IMR-90 (cell line): ENCODE measurements around the gene SIRPG. TPM values are rescaled to one million over a fixed set of nuclear protein-coding genes. Genes with fewer than 3 reads are reported as not detected.

Source experiments
- ATAC-seq: fragments of 200-7000 bp; cut with Tn5 transposase; 2 replicates; pipeline ENCODE4 v1.9.1; 2020; ENCODE audit warnings: low read depth, mild to moderate bottlenecking, moderate library complexity
- BruUV-seq: library from RNA; stranded (reverse); fragments of 400-500 nt; replicated peaks from 2 replicates; lab custom pipeline; 2021; lab: Mats Ljungman, UMichigan
- CTCF ChIA-PET: fragments of 300-600 bp; formaldehyde crosslinking; extraction: SDS; loops from one replicate; lab custom pipeline; 2021; ENCODE audit warnings: antibody characterized with exemption; lab: Yijun Ruan, JAX
- POLR2A ChIA-PET: fragments of 300-600 bp; sonication (Branson Sonifier 250); formaldehyde crosslinking; loops from one replicate; lab custom pipeline; 2022; ENCODE audit warnings: antibody characterized with exemption; ENCODE audit not compliant: unreplicated experiment; lab: Charles Lee
- DNase-seq: peaks from one replicate; pipeline ENCODE4 v3.0.0; 2013
- H2AFZ ChIP-seq: replicated peaks from 2 replicates; pipeline ENCODE3; 2013; ENCODE audit warnings: low read length, mild to moderate bottlenecking; ENCODE audit not compliant: poor library complexity
- H2AK5ac ChIP-seq: 2 replicates; pipeline ENCODE4 v1.6.1; 2013; ENCODE audit warnings: low read depth, low read length, inconsistent platforms
- H2AK9ac ChIP-seq: replicated peaks from 2 replicates; pipeline ENCODE3; 2013; ENCODE audit warnings: mild to moderate bottlenecking, low read depth, low read length, moderate library complexity; ENCODE audit not compliant: poor library complexity
- H2BK120ac ChIP-seq: 2 replicates; pipeline ENCODE4 v1.6.1; 2013; ENCODE audit warnings: low read depth, low read length, inconsistent platforms
- H2BK15ac ChIP-seq: 3 replicates; pipeline ENCODE4 v1.6.1; 2013; ENCODE audit warnings: low read depth, low read length, inconsistent platforms
- H2BK20ac ChIP-seq: 2 replicates; pipeline ENCODE4 v1.6.1; 2013; ENCODE audit warnings: low read depth, mild to moderate bottlenecking, inconsistent platforms, low read length, moderate library complexity
- H2BK5ac ChIP-seq: 2 replicates; pipeline ENCODE4 v1.6.1; 2013; ENCODE audit warnings: mild to moderate bottlenecking, low read depth, low read length, inconsistent platforms; ENCODE audit not compliant: poor library complexity, severe bottlenecking
- H3K14ac ChIP-seq: replicated peaks from 2 replicates; pipeline ENCODE4 v1.6.1; 2013; ENCODE audit warnings: low read depth, low read length, inconsistent platforms
- H3K18ac ChIP-seq: 2 replicates; pipeline ENCODE4 v1.6.1; 2013; ENCODE audit warnings: low read depth, low read length, control low read depth
- H3K23ac ChIP-seq: 2 replicates; pipeline ENCODE4 v1.6.1; 2013; ENCODE audit warnings: low read depth, low read length, inconsistent platforms
- H3K27ac ChIP-seq: 2 replicates; pipeline ENCODE4 v1.5.1; 2013; ENCODE audit warnings: mild to moderate bottlenecking, control low read depth, low read length; ENCODE audit not compliant: insufficient read depth
- H3K27me3 ChIP-seq: 2 replicates; pipeline ENCODE4 v1.6.1; 2013; ENCODE audit warnings: low read length; ENCODE audit not compliant: control insufficient read depth, insufficient read depth
- H3K36me3 ChIP-seq: 2 replicates; pipeline ENCODE4 v1.6.1; 2013; ENCODE audit warnings: low read length, mixed read lengths; ENCODE audit not compliant: control insufficient read depth, insufficient read depth
- H3K4ac ChIP-seq: 2 replicates; pipeline ENCODE4 v1.6.1; 2013; ENCODE audit warnings: low read depth, low read length, inconsistent platforms
- H3K4me1 ChIP-seq: 2 replicates; pipeline ENCODE4 v1.6.1; 2013; ENCODE audit warnings: low read length, mixed read lengths; ENCODE audit not compliant: control insufficient read depth, insufficient read depth
- H3K4me2 ChIP-seq: 2 replicates; pipeline ENCODE4 v1.6.1; 2013; ENCODE audit warnings: low read depth, mild to moderate bottlenecking, control low read depth, low read length, moderate library complexity
- H3K4me3 ChIP-seq: 2 replicates; pipeline ENCODE4 v1.5.1; 2013; ENCODE audit warnings: low read depth, mild to moderate bottlenecking, control low read depth, low read length, moderate library complexity; ENCODE audit not compliant: insufficient read depth
- H3K56ac ChIP-seq: 2 replicates; pipeline ENCODE4 v1.6.1; 2013; ENCODE audit warnings: low read length, inconsistent platforms; ENCODE audit not compliant: insufficient read depth; ENCODE audit errors: extremely low read depth
- H3K79me1 ChIP-seq, 2 experiments: 2 replicates each; pipeline ENCODE4 v1.6.1; 2013; ENCODE audit warnings: low read length in 2 of 2, inconsistent platforms in 1 of 2, low read depth in 1 of 2
- H3K9ac ChIP-seq: 2 replicates; pipeline ENCODE4 v1.6.1; 2013; ENCODE audit warnings: low read depth, low read length, control low read depth
- H3K9me1 ChIP-seq: 2 replicates; pipeline ENCODE4 v1.6.1; 2013; ENCODE audit warnings: low read length, inconsistent platforms; ENCODE audit not compliant: insufficient read depth
- H3K9me3 ChIP-seq: 2 replicates; pipeline ENCODE4 v1.6.1; 2013; ENCODE audit warnings: low read length; ENCODE audit not compliant: control insufficient read depth, insufficient read depth
- H4K20me1 ChIP-seq: 2 replicates; pipeline ENCODE4 v1.6.1; 2013; ENCODE audit warnings: low read length, inconsistent platforms; ENCODE audit not compliant: insufficient read depth
- H4K5ac ChIP-seq: 2 replicates; pipeline ENCODE4 v1.6.1; 2013; ENCODE audit warnings: mild to moderate bottlenecking, low read depth, low read length, control low read depth
- H4K8ac ChIP-seq, 2 experiments: 2 replicates each; pipeline ENCODE4 v1.6.1; 2013; ENCODE audit warnings: low read depth in 2 of 2, low read length in 2 of 2, control low read depth in 1 of 2, inconsistent platforms in 1 of 2
- H4K91ac ChIP-seq: 2 replicates; pipeline ENCODE4 v1.6.1; 2013; ENCODE audit warnings: low read depth, low read length, inconsistent platforms; ENCODE audit not compliant: insufficient read depth
- BHLHE40 ChIP-seq: fragments of 150-350 bp; IDR thresholded peaks from 2 replicates; pipeline ENCODE4 v1.6.1; 2016; ENCODE audit warnings: mild to moderate bottlenecking, low read depth, low read length
- CEBPB ChIP-seq: IDR thresholded peaks from 2 replicates; pipeline ENCODE4 v1.6.1; 2012; ENCODE audit warnings: low read depth, low read length, improper control_type of control experiment
- CHD1 ChIP-seq: IDR thresholded peaks from 2 replicates; pipeline ENCODE4 v1.6.1; 2012; ENCODE audit warnings: low read depth, low read length, improper control_type of control experiment
- FOS ChIP-seq: fragments of 150-350 bp; IDR thresholded peaks from 2 replicates; pipeline ENCODE4 v1.6.1; 2016; ENCODE audit warnings: low read depth, low read length
- MAFK ChIP-seq: IDR thresholded peaks from 2 replicates; pipeline ENCODE4 v1.6.1; 2012; ENCODE audit warnings: low read depth, low read length, improper control_type of control experiment
- MAZ ChIP-seq: IDR thresholded peaks from 2 replicates; pipeline ENCODE4 v1.6.1; 2012; ENCODE audit warnings: low read depth, mild to moderate bottlenecking, low read length, improper control_type of control experiment, moderate library complexity, borderline replicate concordance
- MXI1 ChIP-seq: IDR thresholded peaks from 2 replicates; pipeline ENCODE4 v1.6.1; 2012; ENCODE audit warnings: low read depth, mild to moderate bottlenecking, low read length, moderate library complexity, borderline replicate concordance
- NFE2L2 ChIP-seq: fragments of 150-350 bp; IDR thresholded peaks from 2 replicates; pipeline ENCODE4 v1.6.1; 2016; ENCODE audit warnings: low read depth, mild to moderate bottlenecking, low read length
- RAD21 ChIP-seq: IDR thresholded peaks from 2 replicates; pipeline ENCODE4 v1.6.1; 2012; ENCODE audit warnings: low read length, improper control_type of control experiment
- RCOR1 ChIP-seq: IDR thresholded peaks from 2 replicates; pipeline ENCODE4 v1.6.1; 2012; ENCODE audit warnings: mild to moderate bottlenecking, low read length, improper control_type of control experiment; ENCODE audit not compliant: insufficient replicate concordance
- RFX5 ChIP-seq: IDR thresholded peaks from 2 replicates; pipeline ENCODE4 v1.8.0; 2012; ENCODE audit warnings: low read depth, mild to moderate bottlenecking, low read length, moderate library complexity
- SMC3 ChIP-seq: fragments of 150-350 bp; IDR thresholded peaks from 2 replicates; pipeline ENCODE4 v1.6.1; 2016; ENCODE audit warnings: low read depth, mild to moderate bottlenecking, antibody characterized with exemption, low read length, moderate library complexity
- USF2 ChIP-seq: fragments of 150-350 bp; IDR thresholded peaks from 2 replicates; pipeline ENCODE4 v1.6.1; 2017; ENCODE audit warnings: mild to moderate bottlenecking, antibody characterized with exemption, low read length, low read depth
- WGBS, 2 experiments: methylation state at CpG; one replicate each; pipeline versions ENCODE4 v1.1.5 to v1.1.7; 2013; ENCODE audit warnings: missing lambda C conversion rate in 2 of 2; ENCODE audit not compliant: insufficient read length in 1 of 2; ENCODE audit errors: extremely low coverage in 2 of 2; 5-methylcytosine and 5-hydroxymethylcytosine counted together
- dilution Hi-C: fragments of 300-500 bp; cut with HindIII; formaldehyde crosslinking; loops from one replicate; pipeline ENCODE4 v1.14.3; 2018; ENCODE audit warnings: low sequenced_read_pairs; ENCODE audit not compliant: unreplicated experiment
- in situ Hi-C: fragments of 300-500 bp; cut with MboI; formaldehyde crosslinking; loops from 3 replicates; pipeline ENCODE4 v1.14.3; 2019; ENCODE audit warnings: low sequenced_read_pairs, inconsistent platforms, mixed read lengths
- intact Hi-C: fragments of 100-400 bp; cut with micrococcal nuclease; formaldehyde crosslinking; loops from 2 replicates; pipeline ENCODE4 v1.10.0; 2022
- polyA plus RNA-seq, 3 experiments: library from polyadenylated mRNA; depleted of rRNA; stranded (reverse); fragments of >200 nt; gene quantifications; 2 replicates each; pipeline ENCODE4 v1.2.3, GENCODE V29; 2012; ENCODE audit warnings: low replicate concordance in 1 of 3
- total RNA-seq: library from RNA; depleted of rRNA; stranded (reverse); fragments of >200 nt; gene quantifications from 2 replicates; pipeline ENCODE4 v1.2.3, GENCODE V29; 2012
- TF ChIP-seq, protein P1 (sequence below): fragments of 150-350 bp; IDR thresholded peaks from 2 replicates; pipeline ENCODE4 v1.6.1; 2016; ENCODE audit warnings: low read depth, mild to moderate bottlenecking, low read length, moderate library complexity, borderline replicate concordance

SIRPG gene
- total and polyA plus RNA-seq, 2 of the 4 experiments (the other 2 are of a cell fraction), result not detected

DNA sequence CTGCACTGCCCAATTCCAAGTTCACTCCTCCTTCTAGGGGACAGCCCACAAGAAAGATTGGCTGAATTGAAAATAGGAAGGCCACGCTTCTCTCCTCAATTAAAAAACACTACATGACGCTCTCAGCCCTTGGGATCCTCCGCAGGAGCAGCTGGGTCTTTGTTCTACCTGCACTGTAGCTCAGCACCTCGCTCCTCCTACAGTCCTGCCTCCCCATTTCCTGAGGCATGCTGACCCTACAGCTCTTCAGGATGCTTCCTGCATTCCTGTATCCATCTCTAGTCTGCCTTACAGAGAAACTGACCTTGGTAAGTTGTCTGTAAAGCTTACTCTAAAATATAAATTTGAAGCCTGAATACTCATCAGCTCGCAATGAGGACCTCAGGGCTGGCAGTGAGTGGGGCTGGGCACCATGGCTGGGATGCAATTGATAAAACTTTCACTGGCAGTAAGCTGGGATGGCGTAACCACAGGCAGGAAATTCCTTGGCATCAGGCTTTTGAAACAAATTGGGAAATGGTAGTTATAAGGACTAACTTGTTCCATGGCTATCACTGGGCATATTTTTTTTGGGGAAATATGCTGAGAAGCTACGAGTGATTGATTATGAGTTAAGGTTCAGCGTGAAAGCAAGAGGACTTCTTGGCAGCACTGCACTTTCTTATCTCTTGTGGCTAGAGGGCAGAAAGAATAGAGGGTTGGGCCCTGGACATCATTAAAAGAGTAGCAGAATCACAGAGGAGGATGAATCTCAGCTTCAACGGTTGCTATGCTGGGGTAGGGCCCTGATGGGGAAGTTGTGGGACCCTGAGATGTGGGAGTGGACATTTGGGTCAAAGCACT is 26.0 kb downstream of the SIRPG start (continued):
- no peak for TF ChIP-seq FOS

- no peak overlapping the region for H3K23ac ChIP-seq
- H3K27ac ChIP-seq, result no peak overlapping the region
- H3K4ac ChIP-seq, result no peak overlapping the region
- H2AK9ac ChIP-seq, result no peak overlapping the region
- no peaks in the 10 kb centered on the region for H4K20me1 ChIP-seq
- intact Hi-C loops, result no loop called here
- no peak overlapping the region for H2BK5ac ChIP-seq
- POLR2A ChIA-PET, result no interaction called here
- H3K4me2 ChIP-seq, result no peak overlapping the region
- H4K8ac ChIP-seq, result no peak overlapping the region
- H3K18ac ChIP-seq, result no peak overlapping the region
- dilution Hi-C loops, result no loop called here
- H3K56ac ChIP-seq, result no peak overlapping the region
- H3K4me3 ChIP-seq, result no peak overlapping the region
- H3K9me1 ChIP-seq, result no peaks in the 10 kb centered on the region
- no peak overlapping the region for H2BK15ac ChIP-seq
- H2BK120ac ChIP-seq, result no peak overlapping the region
- H3K14ac ChIP-seq, result no peak overlapping the region
- no peak overlapping the region for H2AK5ac ChIP-seq
- WGBS, 2 experiments, result 80% methylated on average over 2 of the region's 5 CpGs; no CpG with 5 or more reads in 1 of the 2 experiments
- ATAC-seq (no peak), DNase-seq (no peak)
- no peaks in the 10 kb centered on the region for H3K79me1 ChIP-seq
- H3K9ac ChIP-seq, result no peak overlapping the region
- H3K27me3 ChIP-seq, result peaks cover 4% of the 10 kb centered on the region
- BruUV-seq, result no TSS peak
- H2AFZ ChIP-seq, result no peak overlapping the region
- no peak overlapping the region for H2BK20ac ChIP-seq
- H3K4me1 ChIP-seq, result no peaks in the 10 kb centered on the region
- H3K9me3 ChIP-seq, result no peaks in the 10 kb centered on the region
- CTCF ChIA-PET, result no interaction called here
- no peak overlapping the region for H4K5ac ChIP-seq
- in situ Hi-C loops, result no loop called here
- no peaks in the 10 kb centered on the region for H3K36me3 ChIP-seq
- no peak overlapping the region for H4K91ac ChIP-seq
- no peak for TF ChIP-seq CHD1
- no peak for TF ChIP-seq RFX5
- TF ChIP-seq MAFK, result no peak
- TF ChIP-seq, protein P1, sequence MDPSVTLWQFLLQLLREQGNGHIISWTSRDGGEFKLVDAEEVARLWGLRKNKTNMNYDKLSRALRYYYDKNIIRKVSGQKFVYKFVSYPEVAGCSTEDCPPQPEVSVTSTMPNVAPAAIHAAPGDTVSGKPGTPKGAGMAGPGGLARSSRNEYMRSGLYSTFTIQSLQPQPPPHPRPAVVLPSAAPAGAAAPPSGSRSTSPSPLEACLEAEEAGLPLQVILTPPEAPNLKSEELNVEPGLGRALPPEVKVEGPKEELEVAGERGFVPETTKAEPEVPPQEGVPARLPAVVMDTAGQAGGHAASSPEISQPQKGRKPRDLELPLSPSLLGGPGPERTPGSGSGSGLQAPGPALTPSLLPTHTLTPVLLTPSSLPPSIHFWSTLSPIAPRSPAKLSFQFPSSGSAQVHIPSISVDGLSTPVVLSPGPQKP, result no peak
- no peak for TF ChIP-seq SMC3
- no peak for TF ChIP-seq MAZ
- no peak for TF ChIP-seq FOS
- no peak for TF ChIP-seq RAD21
- no peak for TF ChIP-seq CEBPB
- no peak for TF ChIP-seq USF2
- no peak for TF ChIP-seq NFE2L2
- TF ChIP-seq MXI1, result no peak
- no peak for TF ChIP-seq RCOR1
- TF ChIP-seq BHLHE40, result no peak
Measured at GRCh38 chr20:1630186-1630585, 27.4 kb downstream of the SIRPG start.
